Right lobe of liver (tissue), 4 donors: ENCODE measurements around the gene FTSJ3.

Experiments
- CTCF ChIP-seq, 4 donors: fragments of 200-600 bp in 3 of 4; fragments of 450-650 bp in 1 of 4; IDR thresholded peaks; one replicate each; pipeline versions ENCODE4 v1.5.1 to v1.8.0; 2016 to 2022; ENCODE audit warnings: antibody characterized with exemption in 4 of 4, mild to moderate bottlenecking in 2 of 4
- POLR2A ChIP-seq: fragments of 450-650 bp; IDR thresholded peaks from one replicate; pipeline ENCODE4 v1.6.1; 2017; ENCODE audit warnings: antibody characterized with exemption, mild to moderate bottlenecking
- donor health status: DM: no; HTN: no; CAD: no.
- donor health status: DM: no; HTN: no; CAD: no.
- donor health status: DM: no; HTN: yes; CAD: no.

GRCh38 chr17:63833026-63833740 lies 5.7 kb upstream of the FTSJ3 start:
- TF ChIP-seq CTCF (IDR thresholded peaks at IDR 0.05), result no peak
- no peak for TF ChIP-seq POLR2A
